Measurements from ENCODE around the gene KRT12. TPM values are rescaled to one million over a fixed set of nuclear protein-coding genes. Genes with fewer than 3 reads are reported as not detected.

KRT12 gene
- total and polyA plus RNA-seq, 4 donors, result not detected

DNA sequence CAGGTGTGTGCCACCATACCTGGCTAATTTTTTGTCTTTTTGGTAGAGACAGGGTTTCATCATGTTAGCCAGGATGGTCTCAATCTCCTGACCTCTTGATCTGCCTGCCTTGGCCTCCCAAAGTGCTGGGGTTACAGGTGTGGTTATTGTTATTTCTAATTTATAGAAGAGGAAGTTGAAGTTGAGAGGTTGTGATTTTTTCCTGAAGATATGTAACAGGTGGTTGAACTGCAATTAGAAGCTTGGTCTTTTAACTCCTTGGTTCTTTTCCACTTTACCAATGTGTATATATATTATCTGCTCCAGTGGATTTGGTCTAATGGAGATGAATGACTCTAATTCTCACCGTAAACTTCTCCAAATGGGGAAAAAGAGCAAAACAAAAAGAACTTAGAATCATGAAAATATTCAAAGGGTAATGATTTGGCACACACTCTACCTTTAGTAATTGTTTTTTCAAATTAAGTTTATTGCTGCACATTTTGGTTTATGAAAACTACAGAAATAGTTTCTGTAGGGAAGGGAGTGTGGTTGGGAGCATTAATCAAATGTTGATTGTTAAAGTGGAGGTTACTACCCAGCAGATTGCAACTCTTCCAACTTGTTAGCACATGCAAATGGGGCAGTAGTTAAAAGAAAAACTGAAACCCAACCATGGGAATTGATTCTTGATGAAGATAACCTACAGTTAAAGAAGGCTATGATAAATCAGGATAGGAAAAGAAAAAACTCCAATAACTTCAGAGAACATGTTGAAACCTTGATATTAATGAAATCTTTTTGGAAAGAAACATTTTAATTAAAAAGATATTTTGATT is 42.8 kb downstream of the KRT12 start:
- no peak for DNase-seq (ENCODE audit: low spot score)
- no peaks in the 10 kb centered on the region for H3K27me3 ChIP-seq (ENCODE audit: control insufficient read depth in 4 of 4, insufficient read depth in 4 of 4, low read length in 3 of 4)

More for the DNA sequence above, 42.8 kb downstream of the KRT12 start:
- Histone ChIP-seq H3K36me3 (ENCODE audit: control insufficient read depth in 4 of 4, insufficient read depth in 3 of 4, low read depth in 1 of 4, low read length in 3 of 4) (no peaks in the 10 kb centered on the region), H3K27ac (ENCODE audit: low read depth in 1 of 2, low read length in 2 of 2) (no peak overlapping the region), H3K9ac (ENCODE audit: low read depth in 1 of 2, low read length in 2 of 2) (no peak overlapping the region), H3K9me3 (ENCODE audit: control insufficient read depth in 4 of 4, low read length in 3 of 4) (no peaks in the 10 kb centered on the region), H3K4me3 (ENCODE audit: low read depth in 1 of 3, low read length in 3 of 3) (no peak overlapping the region), H3K4me1 (ENCODE audit: control insufficient read depth in 4 of 4, insufficient read depth in 4 of 4, low read length in 3 of 4) (peaks cover 0 to 6% (median 4%) of the 10 kb centered on the region in 4 donors)
- TF ChIP-seq RAD21 (IDR thresholded peaks at IDR 0.05) (no peak), JUND (IDR thresholded peaks at IDR 0.05) (no peak), NR2F2 (IDR thresholded peaks at IDR 0.05) (no peak), YY1 (IDR thresholded peaks at IDR 0.05) (no peak), GABPA (IDR thresholded peaks at IDR 0.05 in 1 of 2, conservative IDR thresholded peaks at IDR 0.05 in 1 of 2) (no peak), FOXA1 (IDR thresholded peaks at IDR 0.05) (no peak), HNF4A (conservative IDR thresholded peaks at IDR 0.05) (no peak), REST (IDR thresholded peaks at IDR 0.05) (no peak), TAF1 (conservative IDR thresholded peaks at IDR 0.05) (no peak), MAX (IDR thresholded peaks at IDR 0.05) (no peak), HNF4G (IDR thresholded peaks at IDR 0.05) (no peak), FOXA2 (IDR thresholded peaks at IDR 0.05) (no peak), EGR1 (IDR thresholded peaks at IDR 0.05; ENCODE audit: low read depth in 2 of 2) (no peak), ATF3 (IDR thresholded peaks at IDR 0.05) (no peak), RXRA (IDR thresholded peaks at IDR 0.05) (no peak), SP1 (IDR thresholded peaks at IDR 0.05) (no peak), ZBTB33 (IDR thresholded peaks at IDR 0.05) (no peak)
- TF ChIP-seq, protein P1, sequence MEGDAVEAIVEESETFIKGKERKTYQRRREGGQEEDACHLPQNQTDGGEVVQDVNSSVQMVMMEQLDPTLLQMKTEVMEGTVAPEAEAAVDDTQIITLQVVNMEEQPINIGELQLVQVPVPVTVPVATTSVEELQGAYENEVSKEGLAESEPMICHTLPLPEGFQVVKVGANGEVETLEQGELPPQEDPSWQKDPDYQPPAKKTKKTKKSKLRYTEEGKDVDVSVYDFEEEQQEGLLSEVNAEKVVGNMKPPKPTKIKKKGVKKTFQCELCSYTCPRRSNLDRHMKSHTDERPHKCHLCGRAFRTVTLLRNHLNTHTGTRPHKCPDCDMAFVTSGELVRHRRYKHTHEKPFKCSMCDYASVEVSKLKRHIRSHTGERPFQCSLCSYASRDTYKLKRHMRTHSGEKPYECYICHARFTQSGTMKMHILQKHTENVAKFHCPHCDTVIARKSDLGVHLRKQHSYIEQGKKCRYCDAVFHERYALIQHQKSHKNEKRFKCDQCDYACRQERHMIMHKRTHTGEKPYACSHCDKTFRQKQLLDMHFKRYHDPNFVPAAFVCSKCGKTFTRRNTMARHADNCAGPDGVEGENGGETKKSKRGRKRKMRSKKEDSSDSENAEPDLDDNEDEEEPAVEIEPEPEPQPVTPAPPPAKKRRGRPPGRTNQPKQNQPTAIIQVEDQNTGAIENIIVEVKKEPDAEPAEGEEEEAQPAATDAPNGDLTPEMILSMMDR (IDR thresholded peaks at IDR 0.05; ENCODE audit: low read depth, low read length, missing input control), result no peak
- WGBS, result 96% methylated on average over 1 of the region's 1 CpG

Measured in liver (tissue), 9 donors.